GM19452 (cell line): Measurements from ENCODE around the gene AGGF1.
"Not testable (repeated sequence)": the region's sequence is repeated elsewhere in the genome, so short reads cannot be mapped to it uniquely, and the experiment has no call there.

Experiments
- ATAC-seq: cut with Tn5 transposase; IDR thresholded peaks from one replicate; pipeline ENCODE4 v1.9.1; 2021; ENCODE audit not compliant: unreplicated experiment

Gene AGGF1

GRCh38 chr5:77022511-77023417 lies 7.4 kb upstream of the AGGF1 start:
- no peak for ATAC-seq

GRCh38 chr5:77024490-77024889 lies 5.7 kb upstream of the AGGF1 start:
- ATAC-seq = no peak

- no peak for ATAC-seq
These were observed 1.4 kb upstream of the AGGF1 start for GRCh38 chr5:77028631-77029375.

- no peak for ATAC-seq
These were observed 773 bp upstream of the AGGF1 start for GRCh38 chr5:77029376-77029885.

GRCh38 chr5:77031891-77032290 lies 1.7 kb downstream of the AGGF1 start:
- no peak for ATAC-seq

- ATAC-seq = no peak
These were observed 2.4 kb downstream of the AGGF1 start for GRCh38 chr5:77032635-77033034.

- no peak for ATAC-seq
These were observed 3.1 kb downstream of the AGGF1 start for GRCh38 chr5:77033338-77033737.

GRCh38 chr5:77035950-77036349 lies 5.7 kb downstream of the AGGF1 start:
- no peak for ATAC-seq

GRCh38 chr5:77046416-77047073 lies 16.3 kb downstream of the AGGF1 start:
- no peak for ATAC-seq

- no peak for ATAC-seq
These were observed 33.8 kb downstream of the AGGF1 start for GRCh38 chr5:77064040-77064439.

- no peak for ATAC-seq
These were observed 35.1 kb downstream of the AGGF1 start for GRCh38 chr5:77065256-77065655.

GRCh38 chr5:77066184-77066583 lies 36.0 kb downstream of the AGGF1 start:
- peak; percentile 24 for ATAC-seq

GRCh38 chr5:77066823-77067442 lies 36.7 kb downstream of the AGGF1 start:
- peak; percentile 69 for ATAC-seq

GRCh38 chr5:77073667-77074066 lies 43.5 kb downstream of the AGGF1 start:
- ATAC-seq = no peak

- ATAC-seq = no peak
These were observed 44.5 kb downstream of the AGGF1 start for GRCh38 chr5:77074745-77075144.

GRCh38 chr5:77076961-77077828 lies 47.0 kb downstream of the AGGF1 start:
- peak; percentile 89 for ATAC-seq

GRCh38 chr5:77077829-77078176 lies 47.6 kb downstream of the AGGF1 start:
- no peak for ATAC-seq

GRCh38 chr5:77080479-77080878 lies 50.3 kb downstream of the AGGF1 start:
- ATAC-seq = not testable (repeated sequence)

GRCh38 chr5:77080905-77081304 lies 50.7 kb downstream of the AGGF1 start:
- ATAC-seq = no peak

GRCh38 chr5:77082280-77082679 lies 52.1 kb downstream of the AGGF1 start:
- ATAC-seq = no peak
